Transverse colon (tissue), 3 donors: ENCODE measurements around the gene GTF2F2.

Experiments
- EP300 ChIP-seq: sonication (generic); formaldehyde crosslinking; IDR thresholded peaks from one replicate; pipeline ENCODE4 v1.6.1; 2017; ENCODE audit warnings: antibody characterized with exemption, low read depth
- TF ChIP-seq, protein P1 (sequence below), 5 experiments: fragments of 200-600 bp in 3 of 5; fragments of 450-650 bp in 2 of 5; sonication (generic) in 3 of 5; IDR thresholded peaks; 1 replicate in 2 of 5; 2 replicates in 3 of 5; pipeline ENCODE4 v1.5.1; 2016 to 2017; ENCODE audit warnings: antibody characterized with exemption in 5 of 5, inconsistent platforms in 3 of 5, mild to moderate bottlenecking in 2 of 5, moderate library complexity in 1 of 5

DNA sequence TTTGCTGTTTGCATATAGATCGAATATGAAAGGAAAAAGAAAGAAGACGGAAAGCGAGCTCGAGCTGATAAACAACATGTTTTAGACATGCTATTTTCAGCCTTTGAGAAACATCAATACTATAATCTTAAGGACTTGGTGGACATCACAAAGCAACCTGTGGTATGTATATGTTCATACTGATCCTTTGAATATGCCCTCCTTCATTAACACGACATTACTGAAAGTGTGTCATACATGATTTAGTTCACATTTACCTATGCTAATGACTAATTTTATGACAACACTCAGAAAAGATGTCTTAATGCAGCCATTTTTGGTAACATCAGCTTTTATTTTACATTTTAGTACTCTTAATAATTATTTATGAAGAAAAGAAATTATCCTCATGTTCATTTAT is 146.9 kb downstream of the GTF2F2 start:
- TF ChIP-seq, protein P1, sequence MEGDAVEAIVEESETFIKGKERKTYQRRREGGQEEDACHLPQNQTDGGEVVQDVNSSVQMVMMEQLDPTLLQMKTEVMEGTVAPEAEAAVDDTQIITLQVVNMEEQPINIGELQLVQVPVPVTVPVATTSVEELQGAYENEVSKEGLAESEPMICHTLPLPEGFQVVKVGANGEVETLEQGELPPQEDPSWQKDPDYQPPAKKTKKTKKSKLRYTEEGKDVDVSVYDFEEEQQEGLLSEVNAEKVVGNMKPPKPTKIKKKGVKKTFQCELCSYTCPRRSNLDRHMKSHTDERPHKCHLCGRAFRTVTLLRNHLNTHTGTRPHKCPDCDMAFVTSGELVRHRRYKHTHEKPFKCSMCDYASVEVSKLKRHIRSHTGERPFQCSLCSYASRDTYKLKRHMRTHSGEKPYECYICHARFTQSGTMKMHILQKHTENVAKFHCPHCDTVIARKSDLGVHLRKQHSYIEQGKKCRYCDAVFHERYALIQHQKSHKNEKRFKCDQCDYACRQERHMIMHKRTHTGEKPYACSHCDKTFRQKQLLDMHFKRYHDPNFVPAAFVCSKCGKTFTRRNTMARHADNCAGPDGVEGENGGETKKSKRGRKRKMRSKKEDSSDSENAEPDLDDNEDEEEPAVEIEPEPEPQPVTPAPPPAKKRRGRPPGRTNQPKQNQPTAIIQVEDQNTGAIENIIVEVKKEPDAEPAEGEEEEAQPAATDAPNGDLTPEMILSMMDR (IDR thresholded peaks at IDR 0.05): no peak
- no peak for TF ChIP-seq EP300
